Sigmoid colon (tissue), 4 donors: ENCODE data around the gene RIPK3.

Source experiments
- EP300 ChIP-seq, 4 donors: sonication (generic); formaldehyde crosslinking; IDR thresholded peaks; one replicate each; pipeline ENCODE4 v1.6.1; 2017; ENCODE audit warnings: antibody characterized with exemption in 4 of 4
- POLR2A ChIP-seq, 2 donors: fragments of 450-650 bp; IDR thresholded peaks; one replicate each; pipeline ENCODE4 v1.6.1; 2016; ENCODE audit warnings: antibody characterized with exemption in 2 of 2, mild to moderate bottlenecking in 2 of 2, moderate library complexity in 2 of 2
- TF ChIP-seq, protein P1 (sequence below), 4 experiments: fragments of 450-650 bp in 3 of 4; fragments of 200-600 bp in 1 of 4; IDR thresholded peaks; one replicate each; pipeline ENCODE4 v1.5.1; 2016 to 2019; ENCODE audit warnings: antibody characterized with exemption in 4 of 4, mild to moderate bottlenecking in 3 of 4, moderate library complexity in 2 of 4

DNA sequence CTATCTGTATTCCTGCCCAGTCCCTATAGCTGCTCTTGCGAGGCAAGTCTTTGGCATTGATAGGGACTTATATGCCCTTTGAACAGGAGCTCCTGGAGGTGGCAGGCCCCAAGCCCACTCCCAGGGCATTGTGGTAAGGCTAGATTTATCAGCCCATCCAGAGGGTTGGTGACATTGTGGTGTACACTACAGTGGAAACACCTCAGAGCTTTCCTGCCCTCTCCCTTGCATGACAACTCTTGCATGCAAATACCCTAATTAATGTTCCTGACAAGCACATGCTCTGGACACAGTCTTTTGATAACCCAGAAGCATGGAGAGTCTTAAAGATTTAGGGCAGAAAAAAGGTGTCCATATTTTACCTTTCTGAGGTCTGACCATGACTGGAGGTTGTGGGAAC lies 815 bp upstream of the RIPK3 start:
- TF ChIP-seq EP300 (IDR thresholded peaks at IDR 0.05): no peak
- TF ChIP-seq, protein P1, sequence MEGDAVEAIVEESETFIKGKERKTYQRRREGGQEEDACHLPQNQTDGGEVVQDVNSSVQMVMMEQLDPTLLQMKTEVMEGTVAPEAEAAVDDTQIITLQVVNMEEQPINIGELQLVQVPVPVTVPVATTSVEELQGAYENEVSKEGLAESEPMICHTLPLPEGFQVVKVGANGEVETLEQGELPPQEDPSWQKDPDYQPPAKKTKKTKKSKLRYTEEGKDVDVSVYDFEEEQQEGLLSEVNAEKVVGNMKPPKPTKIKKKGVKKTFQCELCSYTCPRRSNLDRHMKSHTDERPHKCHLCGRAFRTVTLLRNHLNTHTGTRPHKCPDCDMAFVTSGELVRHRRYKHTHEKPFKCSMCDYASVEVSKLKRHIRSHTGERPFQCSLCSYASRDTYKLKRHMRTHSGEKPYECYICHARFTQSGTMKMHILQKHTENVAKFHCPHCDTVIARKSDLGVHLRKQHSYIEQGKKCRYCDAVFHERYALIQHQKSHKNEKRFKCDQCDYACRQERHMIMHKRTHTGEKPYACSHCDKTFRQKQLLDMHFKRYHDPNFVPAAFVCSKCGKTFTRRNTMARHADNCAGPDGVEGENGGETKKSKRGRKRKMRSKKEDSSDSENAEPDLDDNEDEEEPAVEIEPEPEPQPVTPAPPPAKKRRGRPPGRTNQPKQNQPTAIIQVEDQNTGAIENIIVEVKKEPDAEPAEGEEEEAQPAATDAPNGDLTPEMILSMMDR (IDR thresholded peaks at IDR 0.05): no peak
- TF ChIP-seq POLR2A (IDR thresholded peaks at IDR 0.05): no peak
